GM19467 (cell line): Measurements from ENCODE around the gene PDCD1LG2.

Experiments
- ATAC-seq: cut with Tn5 transposase; IDR thresholded peaks from one replicate; pipeline ENCODE4 v1.9.1; 2021; ENCODE audit warnings: mild to moderate bottlenecking, moderate library complexity; ENCODE audit not compliant: unreplicated experiment

The PDCD1LG2 gene

GRCh38 chr9:5529683-5530221 is 19.4 kb downstream of the PDCD1LG2 start:
- ATAC-seq: no peak

GRCh38 chr9:5531101-5531882 is 21.0 kb downstream of the PDCD1LG2 start:
- no peak for ATAC-seq

GRCh38 chr9:5532306-5532705 is 22.0 kb downstream of the PDCD1LG2 start:
- no peak for ATAC-seq

- ATAC-seq: no peak
Measured at GRCh38 chr9:5532790-5533189, 22.5 kb downstream of the PDCD1LG2 start.

- no peak for ATAC-seq
Measured at GRCh38 chr9:5536684-5537083, 26.4 kb downstream of the PDCD1LG2 start.

- no peak for ATAC-seq
Measured at GRCh38 chr9:5543875-5544702, 33.8 kb downstream of the PDCD1LG2 start.

- no peak for ATAC-seq
Measured at GRCh38 chr9:5549658-5550650, 39.6 kb downstream of the PDCD1LG2 start.

- no peak for ATAC-seq
Measured at GRCh38 chr9:5551368-5552150, 41.2 kb downstream of the PDCD1LG2 start.

- ATAC-seq: no peak
Measured at GRCh38 chr9:5552301-5552700, 42.0 kb downstream of the PDCD1LG2 start.

- no peak for ATAC-seq
Measured at GRCh38 chr9:5553211-5553610, 42.9 kb downstream of the PDCD1LG2 start.

GRCh38 chr9:5554254-5554653 is 43.9 kb downstream of the PDCD1LG2 start:
- ATAC-seq: no peak

- ATAC-seq: no peak
Measured at GRCh38 chr9:5556101-5556705, 45.9 kb downstream of the PDCD1LG2 start.

- ATAC-seq: no peak
Measured at GRCh38 chr9:5557606-5558587, 47.6 kb downstream of the PDCD1LG2 start.

- no peak for ATAC-seq
Measured at GRCh38 chr9:5559659-5560058, 49.3 kb downstream of the PDCD1LG2 start.

- ATAC-seq: no peak
Measured at GRCh38 chr9:5560443-5561100, 50.2 kb downstream of the PDCD1LG2 start.

- ATAC-seq: no peak
Measured at GRCh38 chr9:5561828-5562488, 51.6 kb downstream of the PDCD1LG2 start.

- ATAC-seq: no peak
Measured at GRCh38 chr9:5562806-5563416, 52.6 kb downstream of the PDCD1LG2 start.
